Peyer's patch (tissue), 4 donors: ENCODE results near the gene ARFGAP1. TPM values are rescaled to one million over a fixed set of nuclear protein-coding genes. Genes with fewer than 3 reads are reported as not detected.

Experiments used
- DNase-seq, 3 donors: peaks; one replicate each; pipeline ENCODE4 v3.0.0-alpha.2; 2017 to 2019
- H3K27ac ChIP-seq, 4 donors: fragments of 200-600 bp; sonication (generic); one replicate each; pipeline ENCODE4 v1.5.1; 2016 to 2019
- H3K27me3 ChIP-seq, 2 donors: fragments of 200-600 bp; sonication (generic); one replicate each; pipeline ENCODE4 v1.5.1; 2019
- H3K36me3 ChIP-seq, 3 donors: fragments of 200-600 bp; sonication (generic); one replicate each; pipeline ENCODE4 v1.5.1; 2016 to 2019
- H3K4me1 ChIP-seq, 4 donors: fragments of 200-600 bp; sonication (generic); one replicate each; pipeline ENCODE4 v1.5.1; 2016 to 2019
- H3K4me3 ChIP-seq, 4 donors: fragments of 200-600 bp; sonication (generic); 1 replicate in 3 of 4; 2 replicates in 1 of 4; pipeline ENCODE4 v1.5.1; 2016 to 2019; ENCODE audit warnings: mild to moderate bottlenecking in 1 of 4
- H3K9me3 ChIP-seq, 4 donors: fragments of 200-600 bp; sonication (generic); one replicate each; pipeline ENCODE4 v1.5.1; 2016 to 2019; ENCODE audit warnings: mild to moderate bottlenecking in 1 of 4
- CTCF ChIP-seq, 6 experiments: fragments of 450-650 bp in 4 of 6; fragments of 200-600 bp in 2 of 6; sonication (generic) in 1 of 6; IDR thresholded peaks; one replicate each; pipeline ENCODE4 v1.5.1; 2017 to 2019; ENCODE audit warnings: antibody characterized with exemption in 6 of 6, mild to moderate bottlenecking in 3 of 6, moderate library complexity in 1 of 6
- POLR2A ChIP-seq, 2 donors: fragments of 450-650 bp; IDR thresholded peaks; one replicate each; pipeline ENCODE4 v1.5.1; 2017; ENCODE audit warnings: antibody characterized with exemption in 2 of 2, mild to moderate bottlenecking in 2 of 2, moderate library complexity in 2 of 2
- total RNA-seq, 4 donors: library from RNA; depleted of rRNA; stranded (reverse); fragments of >200 nt; gene quantifications; one replicate each; pipeline ENCODE4 v1.1.0, GENCODE V29; 2016

ARFGAP1 gene
- total RNA-seq, 4 donors from 2014 or later: 66.6 to 149 (median 89.8) TPM

GRCh38 chr20:63278661-63279060 is 6.0 kb downstream of the ARFGAP1 start:
- Histone ChIP-seq H3K4me3 (no peak overlapping the region), H3K9me3 (no peaks in the 10 kb centered on the region), H3K4me1 (peaks cover 0 to 10% (median 3%) of the 10 kb centered on the region in 4 donors), H3K36me3 (peaks cover 0 to 79% (median 0%) of the 10 kb centered on the region in 3 donors), H3K27me3 (no peaks in the 10 kb centered on the region), H3K27ac (no peak overlapping the region)
- no peak for TF ChIP-seq CTCF (IDR thresholded peaks at IDR 0.05)
- DNase-seq: no peak

- no peak overlapping the region for H3K27ac ChIP-seq
- no peak for DNase-seq
- H3K4me3 ChIP-seq: no peak overlapping the region
- H3K27me3 ChIP-seq: no peaks in the 10 kb centered on the region
- no peaks in the 10 kb centered on the region for H3K4me1 ChIP-seq
- no peak for TF ChIP-seq POLR2A (IDR thresholded peaks at IDR 0.05)
- no peak for TF ChIP-seq CTCF (IDR thresholded peaks at IDR 0.05)
- H3K36me3 ChIP-seq: peaks cover 0 to 91% (median 0%) of the 10 kb centered on the region in 3 donors
- no peaks in the 10 kb centered on the region for H3K9me3 ChIP-seq
Observed at GRCh38 chr20:63279931-63280330, 7.3 kb downstream of the ARFGAP1 start.

GRCh38 chr20:63280371-63280770 is 7.8 kb downstream of the ARFGAP1 start:
- peaks cover 0 to 91% (median 0%) of the 10 kb centered on the region in 3 donors for H3K36me3 ChIP-seq
- H3K27me3 ChIP-seq: no peaks in the 10 kb centered on the region
- TF ChIP-seq POLR2A (IDR thresholded peaks at IDR 0.05) (no peak), CTCF (IDR thresholded peaks at IDR 0.05) (no peak)
- DNase-seq: no peak
- no peaks in the 10 kb centered on the region for H3K4me1 ChIP-seq
- no peak overlapping the region for H3K4me3 ChIP-seq
- H3K27ac ChIP-seq: no peak overlapping the region
- H3K9me3 ChIP-seq: no peaks in the 10 kb centered on the region

GRCh38 chr20:63280929-63281545 is 8.4 kb downstream of the ARFGAP1 start:
- Histone ChIP-seq H3K4me1 (no peaks in the 10 kb centered on the region), H3K27me3 (no peaks in the 10 kb centered on the region), H3K4me3 (no peak overlapping the region), H3K9me3 (no peaks in the 10 kb centered on the region), H3K36me3 (peaks cover 0 to 92% (median 0%) of the 10 kb centered on the region in 3 donors), H3K27ac (no peak overlapping the region)
- no peak for DNase-seq
- TF ChIP-seq CTCF (IDR thresholded peaks at IDR 0.05) (no peak), POLR2A (IDR thresholded peaks at IDR 0.05) (no peak)

GRCh38 chr20:63281742-63282665 is 9.4 kb downstream of the ARFGAP1 start:
- H3K27me3 ChIP-seq: no peaks in the 10 kb centered on the region
- peaks cover 0 to 91% (median 0%) of the 10 kb centered on the region in 3 donors for H3K36me3 ChIP-seq
- no peak overlapping the region for H3K27ac ChIP-seq
- H3K4me3 ChIP-seq: no peak overlapping the region
- TF ChIP-seq POLR2A (IDR thresholded peaks at IDR 0.05): no peak
- no peak for TF ChIP-seq CTCF (IDR thresholded peaks at IDR 0.05)
- no peaks in the 10 kb centered on the region for H3K4me1 ChIP-seq
- no peak for DNase-seq
- H3K9me3 ChIP-seq: no peaks in the 10 kb centered on the region
